Heart right ventricle (tissue), 16 donors: Measurements from ENCODE around the gene SMCR8. TPM values are rescaled to one million over a fixed set of nuclear protein-coding genes. Genes with fewer than 3 reads are reported as not detected.
"Not testable (repeated sequence)": the region's sequence is repeated elsewhere in the genome, so short reads cannot be mapped to it uniquely, and the experiment has no call there.

Experiments used
- ATAC-seq, 8 donors: fragments of 200-7000 bp; cut with Tn5 transposase; one replicate each; pipeline ENCODE4 v1.9.1; 2020; ENCODE audit warnings: mild to moderate bottlenecking in 8 of 8, moderate library complexity in 8 of 8, moderate number of reproducible peaks in 1 of 8
- DNase-seq, 2 donors: peaks; one replicate each; pipeline ENCODE4 v3.0.0-alpha.2; 2020
- H3K27ac ChIP-seq, 10 donors: fragments of 200-600 bp; sonication (generic) in 2 of 10; one replicate each; pipeline versions ENCODE4 v1.5.0 to v1.8.0; 2020 to 2022; ENCODE audit warnings: mild to moderate bottlenecking in 3 of 10
- H3K27me3 ChIP-seq, 7 donors: fragments of 200-600 bp; one replicate each; pipeline ENCODE4 v1.8.0; 2021 to 2022; ENCODE audit warnings: mild to moderate bottlenecking in 2 of 7
- H3K36me3 ChIP-seq, 9 donors: fragments of 200-600 bp; sonication (generic) in 1 of 9; one replicate each; pipeline versions ENCODE4 v1.5.0 to v1.8.0; 2020 to 2022; ENCODE audit warnings: mild to moderate bottlenecking in 2 of 9
- H3K4me1 ChIP-seq, 9 donors: fragments of 200-600 bp; sonication (generic) in 1 of 9; one replicate each; pipeline versions ENCODE4 v1.5.0 to v1.8.0; 2020 to 2022; ENCODE audit warnings: mild to moderate bottlenecking in 4 of 9
- H3K4me3 ChIP-seq, 10 donors: fragments of 200-600 bp; sonication (generic) in 2 of 10; one replicate each; pipeline versions ENCODE4 v1.5.0 to v1.8.0; 2020 to 2022; ENCODE audit warnings: mild to moderate bottlenecking in 7 of 10, moderate library complexity in 2 of 10
- H3K9me3 ChIP-seq, 11 donors: fragments of 200-600 bp in 10 of 11; sonication (generic) in 2 of 11; one replicate each; pipeline versions ENCODE4 v1.5.0 to v1.8.0; 2013 to 2022; ENCODE audit warnings: mild to moderate bottlenecking in 2 of 11, control low read depth in 1 of 11, moderate library complexity in 1 of 11
- WGBS, 2 donors: extraction: QIAGEN DNeasy Blood & Tissue Kit; methylation state at CpG; one replicate each; pipeline ENCODE4 v1.1.7; 2013; ENCODE audit warnings: inconsistent platforms in 1 of 2; 5-methylcytosine and 5-hydroxymethylcytosine counted together
- intact Hi-C, 10 donors: fragments of 100-400 bp; cut with DNase I; formaldehyde crosslinking; loops; one replicate each; pipeline versions ENCODE4 v1.11.1 to v1.14.2; 2022
- polyA plus RNA-seq, 2 donors: library from polyadenylated mRNA; stranded (reverse); fragments of 200-250 nt; gene quantifications; one replicate each; pipeline ENCODE4 v1.2.3, GENCODE V29; 2013
- total RNA-seq, 10 donors: library from RNA; stranded (reverse); fragmentation: NEBNext Ultra II Directional in 3 of 10; extraction: Animal tissue kit (Norgen Biotek cat#: 25700) in 3 of 10; gene quantifications; one replicate each; pipeline versions ENCODE4 v1.2.1 to v1.2.4, GENCODE V29; 2021 to 2023
- TF ChIP-seq, protein P1 (sequence below), 9 donors: fragments of 200-600 bp; sonication (generic) in 2 of 9; IDR thresholded peaks; one replicate each; pipeline versions ENCODE4 v1.5.0 to v1.8.0; 2021 to 2022; ENCODE audit warnings: antibody characterized with exemption in 9 of 9, mild to moderate bottlenecking in 5 of 9, moderate library complexity in 1 of 9
- donor health status: Arrhythmogenic right ventricular cardiomyopathy.
- donor health status: ischemic (EF 13 %, LVEDD 7.1; RV severe dilation, severe dysfunction).
- donor health status: healthy with polysubstance abuse.
- donor health status: DM: no; HTN: yes; CAD: no.
- donor health status: DM: no; HTN: no; CAD: no.
- donor health status: ischemic (EF 25% LVEDD 6.9; RV normal size, moderate dysfunction).
- donor health status: ischemic (EF 25% LVEDD 5.7; RV mildly dilated, moderate dysfunction).
- donor health status: healthy.
- donor health status: DM: yes; HTN: yes; CAD: no.
- donor health status: Ischemic cardiomyopathy.
- donor health status: ischemic (EF 35%, LVEDD 5.7; RV mildly dilated, moderate dysfunction).
- donor health status: nonischemic (EF 11% LVEDD 7.7; RV severe dilation, severe dysfunction).
- donor health status: DM: yes; HTN: yes; CAD: no.
- donor health status: PGD.
- donor health status: ischemic (EF 29% LVEDD 5.4; RV normal size, mild dysfunction).
- donor health status: nonischemic (EF 23%, LVEDD 6.1; RV moderate dilation, normal function).

Gene SMCR8
- total and polyA plus RNA-seq, 12 donors = 2.1 to 15.7 (median 11.6) TPM

DNA sequence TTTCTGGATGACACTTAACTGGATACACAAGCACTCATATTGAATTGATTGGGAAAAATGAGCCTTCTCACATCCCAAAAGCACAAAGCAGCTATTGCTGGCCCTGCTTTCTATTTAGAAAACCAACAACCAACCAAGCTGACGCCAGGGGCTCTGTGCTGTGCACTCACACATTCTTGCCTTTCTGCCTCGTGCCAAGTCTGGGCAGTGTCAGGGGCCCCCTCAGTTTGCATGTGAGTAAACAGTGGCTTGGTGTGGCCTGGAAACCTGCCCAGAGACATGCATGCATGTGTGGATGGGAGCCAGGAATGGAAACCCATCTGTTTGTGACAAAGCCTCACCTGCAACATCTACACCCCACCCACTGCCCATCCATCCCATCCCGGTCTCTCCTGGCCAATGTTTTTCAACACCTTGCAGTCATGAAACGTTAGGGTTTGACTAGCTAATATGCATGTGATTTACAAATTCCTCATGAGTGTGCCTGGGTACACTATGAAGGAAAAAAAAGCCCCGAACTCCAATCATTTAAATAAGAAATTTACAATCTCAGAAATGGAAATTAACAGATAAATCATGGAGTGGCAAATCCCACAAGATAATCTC, 34.2 kb upstream of the SMCR8 start:
- H3K4me3 ChIP-seq = no peak overlapping the region
- WGBS, 2 donors = 47 to 56% methylated on average over 5 of the region's 5 CpGs
- peak in 2 of 8 donors; percentile 20 to 31 for ATAC-seq
- intact Hi-C loops = no loop called here
- H3K27ac ChIP-seq = no peak overlapping the region
- no peak for DNase-seq
- TF ChIP-seq, protein P1, sequence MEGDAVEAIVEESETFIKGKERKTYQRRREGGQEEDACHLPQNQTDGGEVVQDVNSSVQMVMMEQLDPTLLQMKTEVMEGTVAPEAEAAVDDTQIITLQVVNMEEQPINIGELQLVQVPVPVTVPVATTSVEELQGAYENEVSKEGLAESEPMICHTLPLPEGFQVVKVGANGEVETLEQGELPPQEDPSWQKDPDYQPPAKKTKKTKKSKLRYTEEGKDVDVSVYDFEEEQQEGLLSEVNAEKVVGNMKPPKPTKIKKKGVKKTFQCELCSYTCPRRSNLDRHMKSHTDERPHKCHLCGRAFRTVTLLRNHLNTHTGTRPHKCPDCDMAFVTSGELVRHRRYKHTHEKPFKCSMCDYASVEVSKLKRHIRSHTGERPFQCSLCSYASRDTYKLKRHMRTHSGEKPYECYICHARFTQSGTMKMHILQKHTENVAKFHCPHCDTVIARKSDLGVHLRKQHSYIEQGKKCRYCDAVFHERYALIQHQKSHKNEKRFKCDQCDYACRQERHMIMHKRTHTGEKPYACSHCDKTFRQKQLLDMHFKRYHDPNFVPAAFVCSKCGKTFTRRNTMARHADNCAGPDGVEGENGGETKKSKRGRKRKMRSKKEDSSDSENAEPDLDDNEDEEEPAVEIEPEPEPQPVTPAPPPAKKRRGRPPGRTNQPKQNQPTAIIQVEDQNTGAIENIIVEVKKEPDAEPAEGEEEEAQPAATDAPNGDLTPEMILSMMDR (IDR thresholded peaks at IDR 0.05) = no peak
- peaks cover 5 to 100% (median 71%) of the 10 kb centered on the region in 9 donors for H3K36me3 ChIP-seq
- peaks cover 0 to 11% (median 0%) of the 10 kb centered on the region in 9 donors for H3K4me1 ChIP-seq
- no peaks in the 10 kb centered on the region for H3K9me3 ChIP-seq
- no peaks in the 10 kb centered on the region for H3K27me3 ChIP-seq

DNA sequence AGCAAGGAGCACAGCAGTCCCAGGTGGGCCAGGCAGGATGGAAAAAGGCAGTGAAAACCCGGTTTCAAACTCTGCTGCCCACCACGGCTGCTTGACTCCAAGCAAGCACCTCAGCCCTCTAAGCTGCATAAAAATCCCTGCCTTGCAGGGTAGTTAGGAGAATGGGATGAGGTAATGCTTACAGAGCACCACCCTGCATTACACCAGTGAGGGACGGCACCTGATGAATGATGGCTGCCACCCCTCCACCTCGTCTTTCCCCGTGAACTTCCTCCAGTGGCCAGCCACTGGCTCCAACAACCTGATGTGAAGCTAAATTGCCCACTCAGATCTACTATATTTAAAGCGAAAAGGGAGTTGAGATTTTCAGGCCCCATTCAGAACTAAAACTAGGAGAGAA, 33.3 kb upstream of the SMCR8 start:
- 87 to 91% methylated on average over 6 of the region's 6 CpGs for WGBS, 2 donors
- Histone ChIP-seq H3K36me3 (peaks cover 5 to 100% (median 72%) of the 10 kb centered on the region in 9 donors), H3K9me3 (no peaks in the 10 kb centered on the region), H3K27me3 (no peaks in the 10 kb centered on the region), H3K4me1 (peaks cover 0 to 11% (median 0%) of the 10 kb centered on the region in 9 donors), H3K27ac (no peak overlapping the region), H3K4me3 (no peak overlapping the region)
- intact Hi-C loops = no loop called here
- TF ChIP-seq, protein P1 (IDR thresholded peaks at IDR 0.05) = no peak
- ATAC-seq (no peak), DNase-seq (no peak)

DNA sequence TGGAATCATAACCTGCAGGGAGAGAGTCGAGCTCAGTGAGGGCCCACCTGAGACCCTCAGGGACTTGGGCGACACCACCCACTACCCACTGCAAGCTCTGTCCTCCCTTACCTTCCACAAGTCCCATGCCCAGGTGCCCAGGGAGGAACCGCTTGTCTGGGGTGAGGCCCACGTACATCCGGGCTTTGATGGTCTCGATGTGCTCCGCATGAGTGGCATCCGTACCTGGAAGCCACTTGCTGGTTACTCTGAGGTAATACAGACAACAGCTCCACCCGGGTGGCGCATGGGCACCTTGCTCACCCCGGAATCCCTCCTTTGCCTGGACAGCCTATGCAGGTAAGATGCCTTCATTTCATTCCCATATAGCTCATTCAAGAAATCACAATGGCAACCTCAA, 29.8 kb upstream of the SMCR8 start:
- 97 to 98% methylated on average over 11 of the region's 11 CpGs for WGBS, 2 donors
- Histone ChIP-seq H3K27ac (no peak overlapping the region), H3K4me1 (peaks cover 0 to 7% (median 0%) of the 10 kb centered on the region in 9 donors), H3K4me3 (no peak overlapping the region), H3K9me3 (no peaks in the 10 kb centered on the region), H3K36me3 (peaks cover 5 to 100% (median 57%) of the 10 kb centered on the region in 9 donors), H3K27me3 (no peaks in the 10 kb centered on the region)
- TF ChIP-seq, protein P1 (IDR thresholded peaks at IDR 0.05) = no peak
- intact Hi-C loops = no loop called here
- no peak for ATAC-seq
- DNase-seq = no peak

DNA sequence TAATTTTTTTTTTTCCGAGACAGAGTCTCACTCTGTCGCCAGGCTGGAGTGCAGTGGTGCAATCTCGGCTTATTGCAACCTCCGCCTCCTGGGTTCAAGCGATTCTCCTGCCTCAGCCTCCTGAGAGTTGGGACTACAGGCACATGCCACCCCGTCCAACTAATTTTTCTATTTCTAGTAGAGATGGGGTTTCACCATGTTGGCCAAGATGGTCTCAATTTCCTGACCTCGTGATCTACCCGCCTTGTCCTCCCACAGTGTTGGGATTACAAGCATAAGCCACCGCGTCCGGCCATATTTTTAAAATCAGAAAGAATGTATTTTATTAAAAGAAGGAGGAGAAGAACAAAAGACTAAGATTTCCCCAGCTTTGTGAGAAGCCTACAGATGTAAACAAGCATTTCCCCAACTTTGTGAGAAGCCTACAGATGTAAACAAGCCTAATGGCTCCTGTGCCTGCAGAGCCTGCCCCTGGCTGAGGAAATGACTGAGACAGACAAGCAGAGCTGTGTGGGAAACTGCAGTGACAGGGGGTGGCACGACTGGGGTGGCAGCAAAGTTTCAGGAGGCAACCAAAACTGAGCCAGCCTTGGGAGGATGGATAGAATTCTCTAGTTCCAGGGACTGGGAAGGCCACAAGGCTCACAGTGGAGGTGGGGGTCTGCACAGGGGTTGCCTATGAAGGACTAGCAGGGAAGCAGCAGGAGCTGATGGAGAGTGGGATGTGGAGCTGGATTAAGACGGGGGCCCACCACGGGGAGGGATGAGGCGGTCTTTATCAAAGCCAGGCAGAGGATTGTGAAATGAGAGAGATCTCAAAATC, 23.2 kb upstream of the SMCR8 start:
- DNase-seq (no peak), ATAC-seq (no peak)
- TF ChIP-seq, protein P1 (IDR thresholded peaks at IDR 0.05) = no peak
- peaks cover 0 to 98% (median 34%) of the 10 kb centered on the region in 9 donors for H3K36me3 ChIP-seq
- 96% methylated on average over 15 of the region's 15 CpGs for WGBS, 2 donors
- no peak overlapping the region for H3K4me3 ChIP-seq
- H3K27me3 ChIP-seq = no peaks in the 10 kb centered on the region
- H3K9me3 ChIP-seq = no peaks in the 10 kb centered on the region
- no peak overlapping the region for H3K27ac ChIP-seq
- H3K4me1 ChIP-seq = no peaks in the 10 kb centered on the region
- intact Hi-C loops = no loop called here

DNA sequence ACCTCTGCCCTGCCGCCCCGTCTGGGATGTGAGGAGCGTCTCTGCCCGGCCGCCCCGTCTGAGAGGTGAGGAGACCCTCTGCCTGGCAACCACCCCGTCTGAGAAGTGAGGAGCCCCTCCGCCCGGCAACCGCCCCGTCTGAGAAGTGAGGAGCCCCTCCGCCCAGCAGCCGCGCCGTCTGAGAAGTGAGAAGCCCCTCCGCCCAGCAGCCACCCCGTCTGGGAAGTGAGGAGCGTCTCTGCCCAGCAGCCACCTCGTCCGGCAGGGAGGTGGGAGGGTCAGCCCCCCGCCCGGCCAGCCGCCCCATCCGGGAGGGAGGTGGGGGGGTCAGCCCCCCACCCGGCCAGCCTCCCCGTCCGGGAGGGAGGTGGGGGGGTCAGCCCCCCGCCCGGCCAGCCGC, 17.0 kb upstream of the SMCR8 start:
- H3K27ac ChIP-seq, DNase-seq, ATAC-seq, intact Hi-C loops, H3K9me3 ChIP-seq, H3K4me3 ChIP-seq, H3K27me3 ChIP-seq: not testable (repeated sequence)
- H3K4me1 ChIP-seq = peaks cover 0 to 19% (median 0%) of the 10 kb centered on the region in 9 donors
- WGBS, 2 donors = 93 to 96% methylated on average over 9 to 26 of the region's 30 CpGs
- H3K36me3 ChIP-seq = peaks cover 0 to 80% (median 37%) of the 10 kb centered on the region in 9 donors
